SU-DHL-6 (cell line): ENCODE measurements around the gene BSND.

ENCODE experiments used
- EZH2phosphoT487 ChIP-seq: fragments of 200-600 bp; sonication (generic), shearing (Covaris generic); conservative IDR thresholded peaks from 2 replicates; pipeline ENCODE4 v1.6.1; 2018; ENCODE audit warnings: mild to moderate bottlenecking, antibody characterized with exemption, low read length, moderate library complexity, mixed read lengths
- TF ChIP-seq, protein P1 (sequence below): fragments of 200-600 bp; sonication (generic); IDR thresholded peaks from one replicate; pipeline ENCODE4 v1.5.1; 2017; ENCODE audit warnings: antibody characterized with exemption, mild to moderate bottlenecking, low read length, moderate library complexity; ENCODE audit not compliant: insufficient read depth, poor library complexity, severe bottlenecking

DNA sequence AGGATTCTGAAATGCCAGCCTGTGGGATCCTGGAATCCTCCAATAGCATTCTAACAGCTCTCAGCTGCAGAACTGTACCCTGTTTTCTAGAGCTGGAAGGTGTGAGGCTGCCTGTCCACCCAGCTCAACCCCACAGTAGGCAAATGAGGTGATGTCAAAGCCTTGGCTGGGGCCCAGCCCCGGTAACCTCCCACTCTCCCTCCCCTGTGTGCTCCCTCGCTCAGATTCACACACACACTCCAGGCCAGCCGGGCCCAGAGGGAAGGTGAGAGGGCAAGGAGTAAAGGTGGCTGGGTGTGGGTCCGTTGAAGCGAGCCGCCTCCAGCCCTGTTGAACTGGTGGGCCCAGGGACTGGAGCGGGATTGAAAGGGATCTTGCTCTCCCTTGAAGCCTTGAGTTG lies at the start of gene BSND:
- no peak for TF ChIP-seq EZH2phosphoT487
- TF ChIP-seq, protein P1, sequence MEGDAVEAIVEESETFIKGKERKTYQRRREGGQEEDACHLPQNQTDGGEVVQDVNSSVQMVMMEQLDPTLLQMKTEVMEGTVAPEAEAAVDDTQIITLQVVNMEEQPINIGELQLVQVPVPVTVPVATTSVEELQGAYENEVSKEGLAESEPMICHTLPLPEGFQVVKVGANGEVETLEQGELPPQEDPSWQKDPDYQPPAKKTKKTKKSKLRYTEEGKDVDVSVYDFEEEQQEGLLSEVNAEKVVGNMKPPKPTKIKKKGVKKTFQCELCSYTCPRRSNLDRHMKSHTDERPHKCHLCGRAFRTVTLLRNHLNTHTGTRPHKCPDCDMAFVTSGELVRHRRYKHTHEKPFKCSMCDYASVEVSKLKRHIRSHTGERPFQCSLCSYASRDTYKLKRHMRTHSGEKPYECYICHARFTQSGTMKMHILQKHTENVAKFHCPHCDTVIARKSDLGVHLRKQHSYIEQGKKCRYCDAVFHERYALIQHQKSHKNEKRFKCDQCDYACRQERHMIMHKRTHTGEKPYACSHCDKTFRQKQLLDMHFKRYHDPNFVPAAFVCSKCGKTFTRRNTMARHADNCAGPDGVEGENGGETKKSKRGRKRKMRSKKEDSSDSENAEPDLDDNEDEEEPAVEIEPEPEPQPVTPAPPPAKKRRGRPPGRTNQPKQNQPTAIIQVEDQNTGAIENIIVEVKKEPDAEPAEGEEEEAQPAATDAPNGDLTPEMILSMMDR, result no peak
